ENCODE measurements around the gene HRG.

The HRG gene

DNA sequence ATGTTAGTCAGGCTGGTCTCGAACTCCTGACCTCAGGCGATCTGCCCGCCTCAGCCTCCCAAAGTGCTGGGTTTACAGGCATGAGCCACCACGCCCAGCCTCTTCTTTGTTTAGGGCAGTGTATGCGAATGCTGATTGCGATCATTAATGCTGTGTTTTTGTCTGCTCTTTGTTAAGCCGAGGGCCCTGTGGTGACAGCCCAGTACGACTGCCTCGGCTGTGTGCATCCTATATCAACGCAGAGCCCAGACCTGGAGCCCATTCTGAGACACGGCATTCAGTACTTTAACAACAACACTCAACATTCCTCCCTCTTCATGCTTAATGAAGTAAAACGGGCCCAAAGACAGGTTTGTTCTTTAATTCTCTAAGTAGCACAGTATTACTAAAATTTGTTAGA lies 59.1 kb downstream of the HRG start:
- Histone ChIP-seq H3K4me3 (ENCODE audit: low read length) (no peak overlapping the region), H3K36me3 (ENCODE audit: control insufficient read depth, insufficient read depth, low read length) (no peaks in the 10 kb centered on the region), H3K9me3 (ENCODE audit: control insufficient read depth, insufficient read depth, low read length) (no peaks in the 10 kb centered on the region), H3K4me1 (ENCODE audit: control insufficient read depth, insufficient read depth, low read length) (0 out of 2 replicates have a peak, but pooled peaks cover 2% of the 10 kb centered on the region), H3K27me3 (ENCODE audit: control insufficient read depth, insufficient read depth, low read length) (no peaks in the 10 kb centered on the region), H3K27ac (ENCODE audit: low read length) (no peak overlapping the region)
- no CpG with 5 or more reads among the region's 12 CpGs for WGBS (ENCODE audit: insufficient coverage, insufficient read length)
- DNase-seq (ENCODE audit: low read depth, low spot score) = no peak
